HG03135 (cell line): Measurements from ENCODE around the gene TRMT44.

Source experiments
- ATAC-seq: cut with Tn5 transposase; IDR thresholded peaks from one replicate; pipeline ENCODE4 v1.9.1; 2021; ENCODE audit warnings: mild to moderate bottlenecking, moderate library complexity; ENCODE audit not compliant: unreplicated experiment

The TRMT44 gene

GRCh38 chr4:8465615-8466611, 25.3 kb downstream of the TRMT44 start:
- ATAC-seq = no peak

- no peak for ATAC-seq
These were observed 26.4 kb downstream of the TRMT44 start for GRCh38 chr4:8467016-8467415.

GRCh38 chr4:8468746-8469535, 28.4 kb downstream of the TRMT44 start:
- peak; percentile 64 for ATAC-seq

- no peak for ATAC-seq
These were observed 29.0 kb downstream of the TRMT44 start for GRCh38 chr4:8469550-8469949.

- no peak for ATAC-seq
These were observed 30.0 kb downstream of the TRMT44 start for GRCh38 chr4:8470451-8471024.

- no peak for ATAC-seq
These were observed 30.8 kb downstream of the TRMT44 start for GRCh38 chr4:8471211-8471875.

GRCh38 chr4:8472158-8472688, 31.6 kb downstream of the TRMT44 start:
- ATAC-seq = no peak

GRCh38 chr4:8472689-8473197, 32.2 kb downstream of the TRMT44 start:
- no peak for ATAC-seq

- no peak for ATAC-seq
These were observed 32.8 kb downstream of the TRMT44 start for GRCh38 chr4:8473198-8473919.

- ATAC-seq = no peak
These were observed 33.5 kb downstream of the TRMT44 start for GRCh38 chr4:8473920-8474590.

GRCh38 chr4:8474856-8475255, 34.3 kb downstream of the TRMT44 start:
- no peak for ATAC-seq

GRCh38 chr4:8475751-8476575, 35.4 kb downstream of the TRMT44 start:
- no peak for ATAC-seq

GRCh38 chr4:8477095-8477635, 36.6 kb downstream of the TRMT44 start:
- ATAC-seq = no peak

- ATAC-seq = no peak
These were observed 37.1 kb downstream of the TRMT44 start for GRCh38 chr4:8477676-8478075.

GRCh38 chr4:8478371-8478770, 37.8 kb downstream of the TRMT44 start:
- ATAC-seq = no peak

- ATAC-seq = no peak
These were observed 38.5 kb downstream of the TRMT44 start for GRCh38 chr4:8478801-8479744.

- ATAC-seq = no peak
These were observed 39.6 kb downstream of the TRMT44 start for GRCh38 chr4:8480221-8480620.
